ENCODE results near the gene ZNF275.

GRCh38 chrX:153372949-153373348, 39.0 kb downstream of the ZNF275 start:
- TF ChIP-seq TAF1 (conservative IDR thresholded peaks at IDR 0.05): no peak
- TF ChIP-seq, protein P1, sequence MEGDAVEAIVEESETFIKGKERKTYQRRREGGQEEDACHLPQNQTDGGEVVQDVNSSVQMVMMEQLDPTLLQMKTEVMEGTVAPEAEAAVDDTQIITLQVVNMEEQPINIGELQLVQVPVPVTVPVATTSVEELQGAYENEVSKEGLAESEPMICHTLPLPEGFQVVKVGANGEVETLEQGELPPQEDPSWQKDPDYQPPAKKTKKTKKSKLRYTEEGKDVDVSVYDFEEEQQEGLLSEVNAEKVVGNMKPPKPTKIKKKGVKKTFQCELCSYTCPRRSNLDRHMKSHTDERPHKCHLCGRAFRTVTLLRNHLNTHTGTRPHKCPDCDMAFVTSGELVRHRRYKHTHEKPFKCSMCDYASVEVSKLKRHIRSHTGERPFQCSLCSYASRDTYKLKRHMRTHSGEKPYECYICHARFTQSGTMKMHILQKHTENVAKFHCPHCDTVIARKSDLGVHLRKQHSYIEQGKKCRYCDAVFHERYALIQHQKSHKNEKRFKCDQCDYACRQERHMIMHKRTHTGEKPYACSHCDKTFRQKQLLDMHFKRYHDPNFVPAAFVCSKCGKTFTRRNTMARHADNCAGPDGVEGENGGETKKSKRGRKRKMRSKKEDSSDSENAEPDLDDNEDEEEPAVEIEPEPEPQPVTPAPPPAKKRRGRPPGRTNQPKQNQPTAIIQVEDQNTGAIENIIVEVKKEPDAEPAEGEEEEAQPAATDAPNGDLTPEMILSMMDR (IDR thresholded peaks at IDR 0.05; ENCODE audit: low read depth, low read length, missing input control): no peak
- TF ChIP-seq, protein P2, sequence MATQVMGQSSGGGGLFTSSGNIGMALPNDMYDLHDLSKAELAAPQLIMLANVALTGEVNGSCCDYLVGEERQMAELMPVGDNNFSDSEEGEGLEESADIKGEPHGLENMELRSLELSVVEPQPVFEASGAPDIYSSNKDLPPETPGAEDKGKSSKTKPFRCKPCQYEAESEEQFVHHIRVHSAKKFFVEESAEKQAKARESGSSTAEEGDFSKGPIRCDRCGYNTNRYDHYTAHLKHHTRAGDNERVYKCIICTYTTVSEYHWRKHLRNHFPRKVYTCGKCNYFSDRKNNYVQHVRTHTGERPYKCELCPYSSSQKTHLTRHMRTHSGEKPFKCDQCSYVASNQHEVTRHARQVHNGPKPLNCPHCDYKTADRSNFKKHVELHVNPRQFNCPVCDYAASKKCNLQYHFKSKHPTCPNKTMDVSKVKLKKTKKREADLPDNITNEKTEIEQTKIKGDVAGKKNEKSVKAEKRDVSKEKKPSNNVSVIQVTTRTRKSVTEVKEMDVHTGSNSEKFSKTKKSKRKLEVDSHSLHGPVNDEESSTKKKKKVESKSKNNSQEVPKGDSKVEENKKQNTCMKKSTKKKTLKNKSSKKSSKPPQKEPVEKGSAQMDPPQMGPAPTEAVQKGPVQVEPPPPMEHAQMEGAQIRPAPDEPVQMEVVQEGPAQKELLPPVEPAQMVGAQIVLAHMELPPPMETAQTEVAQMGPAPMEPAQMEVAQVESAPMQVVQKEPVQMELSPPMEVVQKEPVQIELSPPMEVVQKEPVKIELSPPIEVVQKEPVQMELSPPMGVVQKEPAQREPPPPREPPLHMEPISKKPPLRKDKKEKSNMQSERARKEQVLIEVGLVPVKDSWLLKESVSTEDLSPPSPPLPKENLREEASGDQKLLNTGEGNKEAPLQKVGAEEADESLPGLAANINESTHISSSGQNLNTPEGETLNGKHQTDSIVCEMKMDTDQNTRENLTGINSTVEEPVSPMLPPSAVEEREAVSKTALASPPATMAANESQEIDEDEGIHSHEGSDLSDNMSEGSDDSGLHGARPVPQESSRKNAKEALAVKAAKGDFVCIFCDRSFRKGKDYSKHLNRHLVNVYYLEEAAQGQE (IDR thresholded peaks at IDR 0.05): no peak
- no peak for TF ChIP-seq YY1 (IDR thresholded peaks at IDR 0.05)
- no peak for TF ChIP-seq GABPA (IDR thresholded peaks at IDR 0.05 in 1 of 2, conservative IDR thresholded peaks at IDR 0.05 in 1 of 2)
- no peak for TF ChIP-seq MAX (IDR thresholded peaks at IDR 0.05)
- TF ChIP-seq JUND (IDR thresholded peaks at IDR 0.05): no peak
- TF ChIP-seq EGR1 (IDR thresholded peaks at IDR 0.05; ENCODE audit: low read depth in 2 of 2): no peak
- TF ChIP-seq, protein P3, sequence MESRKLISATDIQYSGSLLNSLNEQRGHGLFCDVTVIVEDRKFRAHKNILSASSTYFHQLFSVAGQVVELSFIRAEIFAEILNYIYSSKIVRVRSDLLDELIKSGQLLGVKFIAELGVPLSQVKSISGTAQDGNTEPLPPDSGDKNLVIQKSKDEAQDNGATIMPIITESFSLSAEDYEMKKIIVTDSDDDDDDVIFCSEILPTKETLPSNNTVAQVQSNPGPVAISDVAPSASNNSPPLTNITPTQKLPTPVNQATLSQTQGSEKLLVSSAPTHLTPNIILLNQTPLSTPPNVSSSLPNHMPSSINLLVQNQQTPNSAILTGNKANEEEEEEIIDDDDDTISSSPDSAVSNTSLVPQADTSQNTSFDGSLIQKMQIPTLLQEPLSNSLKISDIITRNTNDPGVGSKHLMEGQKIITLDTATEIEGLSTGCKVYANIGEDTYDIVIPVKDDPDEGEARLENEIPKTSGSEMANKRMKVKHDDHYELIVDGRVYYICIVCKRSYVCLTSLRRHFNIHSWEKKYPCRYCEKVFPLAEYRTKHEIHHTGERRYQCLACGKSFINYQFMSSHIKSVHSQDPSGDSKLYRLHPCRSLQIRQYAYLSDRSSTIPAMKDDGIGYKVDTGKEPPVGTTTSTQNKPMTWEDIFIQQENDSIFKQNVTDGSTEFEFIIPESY (IDR thresholded peaks at IDR 0.05): no peak
- TF ChIP-seq HNF4A (conservative IDR thresholded peaks at IDR 0.05): no peak
- no peak for TF ChIP-seq FOXA2 (IDR thresholded peaks at IDR 0.05)
- TF ChIP-seq RXRA (IDR thresholded peaks at IDR 0.05): no peak
- no peak for TF ChIP-seq HNF4G (IDR thresholded peaks at IDR 0.05)

Data from liver (tissue), 3 donors.